ENCODE results near the gene TRMU.

Gene TRMU

GRCh38 chr22:46319319-46319718 lies 16.2 kb upstream of the TRMU start:
- no peak for DNase-seq (ENCODE audit: low read depth)
- no peak overlapping the region for H3K4me3 ChIP-seq (ENCODE audit: low read depth, low read length)
- no peak for TF ChIP-seq CTCF (IDR thresholded peaks at IDR 0.05; ENCODE audit: low read depth, low read length, missing control alignments)

- no peak overlapping the region for H3K4me3 ChIP-seq (ENCODE audit: low read depth, low read length)
- DNase-seq (ENCODE audit: low read depth): no peak
- no peak for TF ChIP-seq CTCF (IDR thresholded peaks at IDR 0.05; ENCODE audit: low read depth, low read length, missing control alignments)
Measured at GRCh38 chr22:46320166-46320710, 15.3 kb upstream of the TRMU start.

- no peak overlapping the region for H3K4me3 ChIP-seq (ENCODE audit: low read depth, low read length)
- no peak for TF ChIP-seq CTCF (IDR thresholded peaks at IDR 0.05; ENCODE audit: low read depth, low read length, missing control alignments)
- DNase-seq (ENCODE audit: low read depth): no peak
Measured at GRCh38 chr22:46320716-46321386, 14.7 kb upstream of the TRMU start.

- no peak for DNase-seq (ENCODE audit: low read depth)
- no peak overlapping the region for H3K4me3 ChIP-seq (ENCODE audit: low read depth, low read length)
- no peak for TF ChIP-seq CTCF (IDR thresholded peaks at IDR 0.05; ENCODE audit: low read depth, low read length, missing control alignments)
Measured at GRCh38 chr22:46322711-46323110, 12.8 kb upstream of the TRMU start.

- H3K4me3 ChIP-seq (ENCODE audit: low read depth, low read length): no peak overlapping the region
- DNase-seq (ENCODE audit: low read depth): no peak
- no peak for TF ChIP-seq CTCF (IDR thresholded peaks at IDR 0.05; ENCODE audit: low read depth, low read length, missing control alignments)
Measured at GRCh38 chr22:46323162-46323561, 12.4 kb upstream of the TRMU start.

GRCh38 chr22:46326066-46326680 lies 9.3 kb upstream of the TRMU start:
- no peak for TF ChIP-seq CTCF (IDR thresholded peaks at IDR 0.05; ENCODE audit: low read depth, low read length, missing control alignments)
- no peak for DNase-seq (ENCODE audit: low read depth)
- no peak overlapping the region for H3K4me3 ChIP-seq (ENCODE audit: low read depth, low read length)

Data from GM12864 (cell line).